AG08395 (cell line): Measurements from ENCODE around the gene TMEM63A.
A peak's percentile ranks its signal among the peaks of the same experiment; 100 is the strongest.

Experiments used
- DNase-seq: peaks from one replicate; pipeline ENCODE4 v3.0.0; 2012; ENCODE audit warnings: mixed read lengths, low spot score

The TMEM63A gene

GRCh38 chr1:225885336-225885735, 3.2 kb upstream of the TMEM63A start:
- DNase-seq: no peak

- no peak for DNase-seq
Observed at GRCh38 chr1:225883616-225884265, 1.6 kb upstream of the TMEM63A start.

GRCh38 chr1:225882694-225883615, 775 bp upstream of the TMEM63A start:
- peak; percentile 69 for DNase-seq

- DNase-seq: peak; percentile 70
Observed at GRCh38 chr1:225881081-225881958, 860 bp downstream of the TMEM63A start.

- no peak for DNase-seq
Observed at GRCh38 chr1:225880636-225881035, 1.5 kb downstream of the TMEM63A start.

- no peak for DNase-seq
Observed at GRCh38 chr1:225880222-225880588, 2.0 kb downstream of the TMEM63A start.

- DNase-seq: no peak
Observed at GRCh38 chr1:225879521-225880221, 2.5 kb downstream of the TMEM63A start.

- no peak for DNase-seq
Observed at GRCh38 chr1:225878282-225878681, 3.9 kb downstream of the TMEM63A start.

GRCh38 chr1:225877580-225877979, 4.6 kb downstream of the TMEM63A start:
- peak; percentile 76 for DNase-seq

- DNase-seq: no peak
Observed at GRCh38 chr1:225876900-225877510, 5.2 kb downstream of the TMEM63A start.

- DNase-seq: no peak
Observed at GRCh38 chr1:225875044-225875815, 7.0 kb downstream of the TMEM63A start.

GRCh38 chr1:225874431-225874830, 7.7 kb downstream of the TMEM63A start:
- no peak for DNase-seq

GRCh38 chr1:225873281-225873850, 8.8 kb downstream of the TMEM63A start:
- no peak for DNase-seq

- no peak for DNase-seq
Observed at GRCh38 chr1:225872075-225872430, 10.1 kb downstream of the TMEM63A start.

- no peak for DNase-seq
Observed at GRCh38 chr1:225871359-225872074, 10.7 kb downstream of the TMEM63A start.

GRCh38 chr1:225870911-225871310, 11.3 kb downstream of the TMEM63A start:
- no peak for DNase-seq

- DNase-seq: no peak
Observed at GRCh38 chr1:225868631-225869330, 13.4 kb downstream of the TMEM63A start.

GRCh38 chr1:225866981-225867380, 15.2 kb downstream of the TMEM63A start:
- no peak for DNase-seq
